Measurements from ENCODE around the gene ABCG1.

Gene ABCG1

DNA sequence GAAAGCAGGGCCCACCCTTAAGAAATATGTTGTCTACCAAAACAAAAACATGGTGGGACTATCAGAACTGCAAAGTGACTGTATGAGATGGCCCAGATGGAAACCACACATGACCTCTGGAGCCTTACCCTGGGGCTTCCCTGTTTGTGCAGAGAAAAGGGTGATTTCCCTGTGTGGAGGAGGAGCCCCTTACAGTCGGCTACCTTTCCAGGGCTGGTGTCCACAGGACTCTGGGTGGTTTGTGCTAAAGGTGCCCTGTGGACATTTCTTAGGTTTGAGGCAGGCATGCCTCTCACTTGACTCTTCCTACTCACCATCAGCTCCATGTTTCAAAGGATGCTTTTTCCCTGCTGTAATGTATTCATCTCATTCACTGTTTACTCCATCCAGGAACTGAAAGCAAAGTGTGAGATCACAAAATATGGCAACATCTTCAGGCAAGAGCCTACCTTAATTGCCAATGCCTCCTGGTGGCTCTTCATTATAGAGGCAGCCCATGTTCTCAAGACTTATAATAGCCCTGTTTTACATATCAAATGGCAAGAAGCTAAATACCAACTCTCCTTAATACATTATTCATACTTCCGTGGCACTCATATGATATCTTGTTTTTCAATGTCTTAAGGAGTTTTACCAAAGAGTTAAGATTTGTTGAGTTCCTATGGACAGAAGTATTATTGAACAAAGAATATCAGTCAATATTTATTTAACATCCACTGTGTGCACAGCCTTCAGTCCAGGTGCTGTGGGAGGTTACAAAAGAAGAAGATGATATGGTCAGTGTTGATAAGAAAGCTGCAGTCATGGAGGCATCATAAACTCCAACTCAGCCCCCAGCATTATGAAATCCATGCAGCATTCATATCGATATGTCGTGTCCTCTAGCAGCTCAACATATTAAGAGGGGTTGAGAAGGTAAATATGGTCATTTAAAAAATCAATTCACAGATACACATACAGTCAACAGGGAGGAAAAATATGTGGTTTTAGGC, 111.7 kb downstream of the ABCG1 start:
- TF ChIP-seq, protein P1, sequence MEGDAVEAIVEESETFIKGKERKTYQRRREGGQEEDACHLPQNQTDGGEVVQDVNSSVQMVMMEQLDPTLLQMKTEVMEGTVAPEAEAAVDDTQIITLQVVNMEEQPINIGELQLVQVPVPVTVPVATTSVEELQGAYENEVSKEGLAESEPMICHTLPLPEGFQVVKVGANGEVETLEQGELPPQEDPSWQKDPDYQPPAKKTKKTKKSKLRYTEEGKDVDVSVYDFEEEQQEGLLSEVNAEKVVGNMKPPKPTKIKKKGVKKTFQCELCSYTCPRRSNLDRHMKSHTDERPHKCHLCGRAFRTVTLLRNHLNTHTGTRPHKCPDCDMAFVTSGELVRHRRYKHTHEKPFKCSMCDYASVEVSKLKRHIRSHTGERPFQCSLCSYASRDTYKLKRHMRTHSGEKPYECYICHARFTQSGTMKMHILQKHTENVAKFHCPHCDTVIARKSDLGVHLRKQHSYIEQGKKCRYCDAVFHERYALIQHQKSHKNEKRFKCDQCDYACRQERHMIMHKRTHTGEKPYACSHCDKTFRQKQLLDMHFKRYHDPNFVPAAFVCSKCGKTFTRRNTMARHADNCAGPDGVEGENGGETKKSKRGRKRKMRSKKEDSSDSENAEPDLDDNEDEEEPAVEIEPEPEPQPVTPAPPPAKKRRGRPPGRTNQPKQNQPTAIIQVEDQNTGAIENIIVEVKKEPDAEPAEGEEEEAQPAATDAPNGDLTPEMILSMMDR (IDR thresholded peaks at IDR 0.05; ENCODE audit: insufficient read depth, low read depth, low read length, missing control alignments) = no peak

DNA sequence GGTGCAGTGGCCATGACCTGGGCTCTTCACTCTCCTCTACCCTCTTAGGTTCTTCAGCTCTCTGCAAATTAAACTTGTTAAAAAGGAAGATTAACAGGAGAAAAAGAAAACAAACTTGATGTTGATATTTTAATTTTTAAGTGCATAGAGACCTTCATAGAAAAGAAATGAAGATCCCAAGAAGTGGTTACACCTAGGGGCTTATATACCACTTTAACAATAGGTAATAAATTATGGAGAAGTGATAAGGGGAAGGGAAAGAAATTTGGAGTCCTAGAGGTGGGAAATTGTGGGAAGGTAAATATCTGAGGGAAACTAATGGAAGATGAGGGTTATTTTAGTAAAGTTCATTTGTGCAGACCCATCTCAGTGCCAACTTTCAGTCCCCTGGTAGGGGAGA, 112.7 kb downstream of the ABCG1 start:
- TF ChIP-seq, protein P1 (IDR thresholded peaks at IDR 0.05; ENCODE audit: insufficient read depth, low read depth, low read length, missing control alignments) = no peak
- no peak for DNase-seq (ENCODE audit: low read depth)
- no peak overlapping the region for H3K4me3 ChIP-seq (ENCODE audit: low read depth, low read length)

More for the DNA sequence above, 111.7 kb downstream of the ABCG1 start:
- no peak overlapping the region for H3K4me3 ChIP-seq (ENCODE audit: low read depth, low read length)
- DNase-seq (ENCODE audit: low read depth) = peak; percentile 44

DNA sequence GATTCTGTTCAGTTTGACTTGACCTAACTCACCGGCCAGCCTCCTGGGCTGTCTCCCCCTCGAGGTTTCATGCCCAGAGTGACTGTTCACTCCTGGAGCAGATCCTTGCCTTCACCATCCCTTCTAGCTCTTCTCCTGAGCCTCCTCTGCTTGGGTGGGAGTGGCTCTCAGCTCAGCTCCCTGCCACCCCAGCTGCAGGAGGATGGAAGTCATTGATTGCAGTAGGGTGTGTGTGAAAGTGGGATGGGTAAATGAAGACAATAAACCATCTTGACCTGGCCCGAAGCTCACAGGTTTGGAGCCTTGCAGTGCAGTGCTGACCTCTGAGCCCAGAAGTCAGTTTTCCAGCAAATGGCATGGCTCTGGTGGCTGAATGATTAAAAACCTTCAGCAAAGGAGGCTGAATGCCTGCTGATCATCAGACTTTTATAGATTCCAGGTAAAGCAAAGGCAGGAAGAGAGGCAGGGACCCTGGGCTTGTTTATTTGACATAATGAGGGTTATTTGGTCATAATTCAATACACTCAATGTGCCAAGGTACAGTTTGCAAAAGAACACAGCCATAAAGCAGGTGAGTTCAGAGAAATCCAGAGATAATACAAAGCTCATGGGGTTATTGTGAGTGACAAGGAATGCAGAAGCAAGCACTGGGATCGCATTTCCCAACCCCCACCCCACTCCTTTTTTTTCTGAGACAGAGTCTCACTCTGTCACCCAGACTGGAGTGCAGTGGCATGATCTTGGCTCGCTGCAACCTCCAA, 113.8 kb downstream of the ABCG1 start:
- TF ChIP-seq, protein P1 (IDR thresholded peaks at IDR 0.05; ENCODE audit: insufficient read depth, low read depth, low read length, missing control alignments) = no peak
- no peak overlapping the region for H3K4me3 ChIP-seq (ENCODE audit: low read depth, low read length)
- no peak for DNase-seq (ENCODE audit: low read depth)

DNA sequence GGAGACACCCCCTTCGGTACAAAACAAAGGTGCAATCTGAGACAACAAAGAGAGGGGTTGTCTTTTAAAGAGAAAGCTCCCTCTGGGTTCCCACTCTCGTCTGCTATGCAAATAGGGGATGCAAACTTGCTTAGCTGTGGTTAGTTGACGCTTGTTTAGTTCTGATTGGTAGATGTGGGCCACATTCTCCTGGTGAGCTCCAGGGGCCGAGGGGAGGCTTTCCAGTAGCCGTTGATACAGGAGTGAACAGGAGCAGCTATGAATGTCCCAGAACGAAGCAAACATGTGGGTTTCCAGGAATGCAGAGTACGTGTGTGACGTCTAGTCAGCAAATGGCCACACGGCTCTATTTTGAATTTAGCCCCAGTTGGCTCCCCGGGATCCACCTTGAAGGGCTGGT, 117.1 kb downstream of the ABCG1 start:
- TF ChIP-seq, protein P1 (IDR thresholded peaks at IDR 0.05; ENCODE audit: insufficient read depth, low read depth, low read length, missing control alignments) = no peak
- H3K4me3 ChIP-seq (ENCODE audit: low read depth, low read length) = no peak overlapping the region
- DNase-seq (ENCODE audit: low read depth) = peak; percentile 26

DNA sequence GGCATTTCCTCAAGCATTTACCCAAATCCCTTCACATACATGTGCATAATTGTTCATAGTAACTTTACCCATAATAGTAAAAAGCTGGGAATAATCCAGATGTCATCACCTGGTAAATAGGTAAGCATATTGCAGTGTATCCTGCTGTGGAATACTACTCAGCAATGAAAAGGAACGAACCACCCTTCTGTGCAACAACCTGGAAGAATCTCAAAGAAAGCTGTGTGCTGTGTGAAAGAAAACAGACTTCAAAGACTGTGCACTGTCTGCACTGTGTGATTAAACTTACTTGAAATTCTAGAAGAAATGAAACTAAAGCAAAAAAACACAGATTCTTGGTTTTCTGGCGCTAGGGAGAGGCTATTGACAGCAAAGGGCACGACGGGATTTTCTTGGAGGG, 118.3 kb downstream of the ABCG1 start:
- TF ChIP-seq, protein P1 (IDR thresholded peaks at IDR 0.05; ENCODE audit: insufficient read depth, low read depth, low read length, missing control alignments) = no peak
- no peak for DNase-seq (ENCODE audit: low read depth)

DNA sequence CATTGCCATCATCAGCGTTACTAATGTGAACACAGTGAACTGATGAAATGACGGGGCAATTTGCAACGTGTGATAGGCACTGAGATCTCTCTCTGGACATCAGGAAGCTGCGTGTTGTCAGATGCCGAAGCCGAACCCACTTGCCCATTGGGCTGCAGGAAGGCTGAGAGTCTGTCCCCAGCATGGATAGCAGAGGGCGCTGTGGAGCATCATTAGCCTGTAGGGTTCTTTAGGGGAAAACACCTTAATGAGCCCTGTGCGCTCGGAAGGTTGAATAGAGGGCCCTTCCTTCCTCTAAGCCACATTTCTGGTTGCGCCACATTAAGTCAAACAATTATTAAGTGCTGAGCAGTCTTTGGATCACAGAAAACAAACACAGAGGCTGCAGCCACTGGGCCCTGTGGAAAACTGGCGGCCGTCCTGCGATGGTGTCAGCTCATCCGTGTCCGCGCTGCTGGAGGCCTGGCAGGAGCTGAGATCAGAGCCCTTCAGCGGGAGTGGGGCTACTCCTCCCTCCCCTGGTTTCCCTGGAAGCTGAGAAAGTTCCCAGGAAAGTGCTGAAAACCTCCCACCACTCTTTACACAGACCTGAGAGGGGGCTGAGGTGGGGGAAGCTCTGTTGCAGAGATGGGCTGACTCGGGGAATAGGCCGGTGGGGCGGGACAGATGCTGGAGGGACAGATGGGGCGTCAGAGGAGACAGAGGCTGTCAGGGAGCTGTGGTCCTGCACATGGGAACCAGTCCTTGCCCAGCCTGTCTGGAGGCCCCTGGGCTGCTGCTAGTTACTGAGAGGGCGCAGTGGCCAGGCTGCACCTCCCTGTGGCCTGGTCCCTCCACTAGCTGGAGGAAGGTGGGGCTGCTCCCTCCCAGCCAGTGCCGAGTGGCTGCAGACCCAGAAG, 119.1 kb downstream of the ABCG1 start:
- no peak overlapping the region for H3K4me3 ChIP-seq (ENCODE audit: low read depth, low read length)
- TF ChIP-seq, protein P1 (IDR thresholded peaks at IDR 0.05; ENCODE audit: insufficient read depth, low read depth, low read length, missing control alignments) = peak; percentile 67
- peak; percentile 78 for DNase-seq (ENCODE audit: low read depth)

More for the DNA sequence above, 118.3 kb downstream of the ABCG1 start:
- no peak overlapping the region for H3K4me3 ChIP-seq (ENCODE audit: low read depth, low read length)

Data from GM12865 (cell line).